ENCODE results near the gene ERVK3-1.

DNA sequence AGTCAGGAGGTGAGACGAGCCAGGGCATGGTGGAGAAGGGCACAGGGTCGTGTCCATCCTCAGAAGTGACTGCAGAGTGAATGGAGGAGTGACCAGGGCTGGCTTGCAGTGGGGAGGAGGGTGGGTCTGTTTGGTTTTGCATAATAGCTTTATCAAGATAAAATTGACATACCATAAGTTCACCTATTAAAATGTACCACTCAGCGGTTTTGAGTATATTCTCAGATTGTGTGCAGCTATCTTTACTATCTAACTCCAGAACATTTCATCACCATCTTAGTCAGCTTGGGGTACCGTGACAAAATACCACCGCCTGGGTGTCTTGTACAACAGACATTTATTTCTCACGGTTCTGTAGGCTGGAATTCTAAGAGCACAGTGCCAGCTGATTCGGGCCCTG lies 13.2 kb upstream of the ERVK3-1 start:
- TF ChIP-seq CTBP1 (IDR thresholded peaks at IDR 0.05; ENCODE audit: borderline replicate concordance): no peak
- TF ChIP-seq FOXA1 (IDR thresholded peaks at IDR 0.05): no peak
- TF ChIP-seq SP1 (IDR thresholded peaks at IDR 0.05): no peak

All from HEK293T (cell line).